NCI-H1417 treated with DMSO at 0.1 percent for 48 hours (cell line): ENCODE measurements around the gene NOTCH1.

Experiments
- DNase-seq: peaks from one replicate; lab custom pipeline; 2025; lab: John Stamatoyannopoulos, UW

NOTCH1 gene

DNA sequence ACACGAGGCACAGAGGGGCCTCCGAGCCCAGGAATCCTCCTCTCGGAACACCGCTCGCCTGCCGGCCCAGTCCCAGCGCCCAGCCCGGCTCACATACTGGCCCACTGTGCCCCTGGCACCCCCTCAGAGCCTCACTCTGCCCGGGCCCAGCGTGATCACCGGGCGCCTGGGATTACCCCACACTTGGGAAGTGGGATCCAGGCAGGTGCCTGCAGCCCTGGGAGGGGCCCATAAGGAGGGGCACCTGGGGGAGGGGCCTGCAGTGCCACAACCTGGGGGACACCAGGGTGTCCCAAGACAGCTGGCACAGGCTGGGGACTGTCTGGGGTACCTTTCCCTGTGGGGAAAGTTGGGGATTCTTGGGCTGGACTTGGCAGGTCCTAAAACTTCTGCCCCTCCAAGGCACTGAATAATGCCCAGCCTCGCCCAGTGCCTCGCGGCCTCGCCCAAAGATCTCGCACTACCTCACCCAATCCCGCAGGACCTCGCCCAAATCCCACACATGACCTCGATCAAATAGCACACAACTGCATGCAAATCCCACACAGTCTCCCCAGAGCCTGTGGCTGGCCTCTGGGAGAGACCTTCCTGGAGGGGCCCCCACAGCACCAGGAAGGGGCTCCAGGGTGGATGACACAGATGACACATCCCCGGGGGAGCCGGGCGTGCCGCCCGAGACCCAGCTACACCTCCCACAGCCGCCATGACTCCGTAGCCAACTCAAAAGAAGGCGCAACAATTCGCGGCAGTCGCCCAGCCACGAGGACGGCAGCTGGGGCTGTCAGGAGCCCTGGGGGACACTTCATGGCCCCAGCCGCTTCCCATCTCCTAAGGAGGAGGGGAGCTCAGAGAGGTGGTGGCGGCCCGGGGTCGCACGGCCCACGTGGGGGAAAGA, 13.7 kb downstream of the NOTCH1 start:
- no peak for DNase-seq

DNA sequence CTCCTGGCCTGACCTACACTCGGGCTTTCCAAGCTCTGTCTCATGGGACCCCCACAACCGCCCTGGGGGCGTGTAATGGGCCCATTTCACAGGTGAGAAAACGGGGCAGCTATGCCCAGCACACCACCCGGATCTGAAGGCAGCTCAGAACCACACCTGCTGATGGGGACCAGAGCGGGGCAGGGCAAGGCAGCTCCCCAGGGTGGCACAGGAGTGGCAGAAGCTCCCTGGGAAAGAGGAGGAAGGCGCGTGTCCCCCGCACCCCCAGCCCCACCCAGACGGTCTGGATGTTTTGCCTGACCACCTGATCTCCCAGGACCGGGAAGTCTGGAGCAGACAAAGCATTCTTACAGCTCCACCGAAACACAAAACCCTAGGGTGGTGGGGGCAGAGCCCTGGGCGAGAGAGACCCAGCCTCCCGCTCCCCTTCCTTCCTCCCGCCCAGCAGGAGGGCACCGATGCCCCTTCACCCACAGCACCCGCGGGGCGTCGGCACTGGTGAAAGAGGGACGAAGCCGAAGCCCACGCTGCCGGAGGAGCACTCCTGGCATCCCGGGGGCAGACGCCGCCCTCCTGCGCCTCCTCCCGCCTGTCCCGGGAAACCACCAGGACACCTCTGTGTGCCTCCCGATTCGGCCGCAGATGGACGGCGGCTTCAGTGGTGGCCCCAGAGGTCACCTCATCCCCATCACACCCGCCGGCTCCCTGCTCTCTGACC, 14.5 kb downstream of the NOTCH1 start:
- DNase-seq = no peak

DNA sequence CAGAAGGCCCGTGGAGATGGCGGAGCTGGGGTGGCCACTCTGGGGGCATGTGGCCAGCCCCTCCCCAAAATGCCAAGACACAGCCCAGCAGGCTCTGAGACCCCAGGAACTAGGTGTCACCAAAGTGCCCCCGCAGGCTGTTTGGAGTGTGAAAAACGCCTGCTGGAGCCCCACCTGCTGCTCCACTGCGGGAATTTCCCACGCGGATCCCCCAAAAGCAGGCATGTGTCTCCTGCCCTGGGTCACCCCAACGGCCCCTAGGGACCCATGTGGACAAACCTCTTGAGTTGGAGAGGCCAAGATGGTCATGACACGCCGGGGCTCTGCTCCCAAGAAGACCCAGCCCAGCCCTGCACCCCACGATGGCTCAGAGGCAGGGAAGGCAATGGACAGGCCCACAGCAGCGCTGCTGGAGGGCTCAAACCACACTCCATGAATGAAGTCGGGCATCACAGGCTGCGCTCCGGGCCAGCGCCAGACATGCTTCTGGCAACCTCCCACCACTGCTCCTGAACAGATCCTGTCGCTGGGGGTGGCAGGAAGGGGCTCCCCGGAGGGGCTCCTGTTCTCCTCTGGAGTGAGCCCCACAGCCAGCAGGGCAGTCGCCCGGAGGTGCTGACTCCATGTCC, 15.3 kb downstream of the NOTCH1 start:
- no peak for DNase-seq

DNA sequence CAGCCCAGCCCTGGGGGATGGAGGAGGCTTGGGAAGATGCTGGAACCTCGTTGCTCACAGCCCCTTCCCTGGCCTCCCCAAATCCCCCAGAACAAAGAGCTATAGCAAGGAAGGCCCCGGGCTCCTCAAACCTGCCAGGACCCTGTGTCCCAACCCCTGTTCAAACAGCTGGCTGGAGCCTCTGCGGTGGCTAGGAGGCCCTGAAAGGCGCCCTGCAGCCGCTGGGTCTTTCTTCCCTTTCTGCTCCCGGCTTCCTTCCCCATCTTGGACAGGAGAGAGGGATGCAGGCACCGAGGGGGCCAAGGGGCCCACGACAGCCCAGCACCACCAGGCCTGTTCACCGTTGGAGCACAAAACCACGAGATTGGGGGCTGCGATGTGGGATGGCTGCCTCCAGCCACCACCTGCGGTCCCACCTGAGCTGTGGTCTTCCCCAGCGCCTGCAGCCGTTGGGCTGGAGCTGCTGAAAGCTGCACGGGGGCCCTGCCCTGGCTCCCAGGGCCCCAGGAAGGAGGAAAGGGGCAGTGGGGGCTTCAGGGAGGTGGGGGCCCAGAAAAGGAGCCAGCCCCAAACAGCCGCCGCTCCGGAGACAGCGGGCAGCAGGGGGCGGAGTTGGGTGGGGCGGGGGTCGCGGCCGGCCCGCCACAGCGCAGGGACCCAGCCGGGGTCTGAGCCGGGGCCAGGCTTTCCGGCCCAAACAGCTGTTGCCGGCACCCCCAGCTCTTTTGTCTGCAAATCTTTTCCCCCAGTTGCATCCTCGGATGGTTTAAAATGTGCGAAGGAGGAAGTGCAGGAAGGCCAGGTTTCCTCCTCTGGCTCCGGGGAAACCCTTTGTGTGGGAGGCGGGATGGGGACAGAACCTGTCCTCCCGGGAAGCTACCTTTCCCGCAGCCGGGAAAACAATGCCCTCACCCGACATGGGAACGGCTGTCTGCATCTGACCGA, 16.1 kb downstream of the NOTCH1 start:
- no peak for DNase-seq

DNA sequence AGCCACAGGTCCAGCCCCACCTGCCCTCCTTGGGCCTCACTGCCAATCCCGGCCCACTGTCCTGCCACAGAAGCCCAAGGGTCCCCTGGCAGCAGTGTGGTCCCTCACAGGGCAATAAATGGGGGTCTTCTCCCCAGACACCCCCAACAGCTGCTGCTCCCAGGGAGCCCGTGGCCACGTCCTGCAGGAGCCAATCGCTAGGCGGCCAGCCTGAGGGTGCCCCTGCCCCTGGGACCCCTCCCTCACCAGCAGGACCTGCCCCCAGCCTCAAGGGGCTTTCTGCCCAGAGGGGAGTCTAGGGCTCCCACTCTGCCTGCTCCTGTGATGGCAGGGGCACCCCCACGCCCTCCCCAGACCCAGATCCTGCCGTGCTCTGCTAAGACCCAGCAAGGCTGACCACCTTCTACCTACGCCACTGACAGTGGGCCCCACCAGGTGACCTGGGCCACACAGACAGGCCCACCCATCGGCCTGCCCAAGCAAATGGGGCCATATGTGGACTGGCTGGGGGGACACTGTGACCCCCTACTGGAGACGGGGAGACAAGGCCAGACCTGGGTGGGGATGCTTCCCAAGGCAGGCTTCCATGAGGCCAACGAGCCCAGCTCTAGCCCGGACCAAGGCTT, 17.0 kb downstream of the NOTCH1 start:
- DNase-seq = no peak

DNA sequence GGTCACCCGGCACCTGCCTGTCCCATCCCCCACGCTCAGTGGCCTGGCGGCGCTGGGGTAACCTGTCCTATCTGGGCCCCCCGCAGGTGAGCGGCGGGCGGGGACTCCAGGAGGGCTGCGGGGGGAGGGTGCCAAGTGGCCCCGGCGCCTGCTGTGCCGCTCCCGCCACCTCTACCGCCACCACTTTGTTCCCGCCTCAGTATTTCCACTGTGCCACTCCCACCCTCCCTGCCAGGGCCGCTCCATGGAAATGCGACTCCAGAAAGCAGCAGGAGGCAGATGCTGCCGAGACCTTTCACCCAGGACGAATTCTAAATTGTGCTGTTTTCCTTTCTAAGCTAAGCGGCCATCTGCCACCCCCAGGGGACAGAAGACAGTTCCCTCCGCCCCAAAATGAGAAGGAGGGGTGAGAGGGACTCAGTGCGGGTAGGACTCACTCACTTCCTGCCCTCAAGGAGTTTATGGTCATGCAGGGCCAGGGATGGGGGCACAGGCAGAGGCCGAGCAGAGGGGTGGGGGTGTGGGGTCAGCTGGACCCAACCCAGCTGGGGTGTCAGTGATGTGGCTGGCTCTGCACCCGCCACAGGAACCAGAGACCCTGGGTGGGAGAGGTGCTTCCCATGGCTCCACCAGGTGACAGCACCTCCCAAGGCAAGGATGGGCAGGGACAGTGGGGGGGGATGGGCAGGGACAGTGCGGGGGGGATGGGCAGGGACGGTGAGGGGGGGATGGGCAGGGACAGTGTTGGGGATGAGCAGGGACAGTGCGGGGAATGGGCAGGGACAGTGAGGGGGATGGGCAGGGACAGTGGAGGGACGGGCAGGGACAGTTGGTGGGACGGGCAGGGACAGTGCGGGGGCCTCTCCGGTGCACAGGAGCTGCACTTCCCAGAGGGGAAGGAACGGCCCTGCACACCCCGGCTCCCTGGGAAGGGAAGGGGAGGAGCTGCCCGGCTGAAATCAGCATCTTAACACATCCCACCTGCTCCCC, 17.8 kb downstream of the NOTCH1 start:
- DNase-seq = peak; percentile 71

DNA sequence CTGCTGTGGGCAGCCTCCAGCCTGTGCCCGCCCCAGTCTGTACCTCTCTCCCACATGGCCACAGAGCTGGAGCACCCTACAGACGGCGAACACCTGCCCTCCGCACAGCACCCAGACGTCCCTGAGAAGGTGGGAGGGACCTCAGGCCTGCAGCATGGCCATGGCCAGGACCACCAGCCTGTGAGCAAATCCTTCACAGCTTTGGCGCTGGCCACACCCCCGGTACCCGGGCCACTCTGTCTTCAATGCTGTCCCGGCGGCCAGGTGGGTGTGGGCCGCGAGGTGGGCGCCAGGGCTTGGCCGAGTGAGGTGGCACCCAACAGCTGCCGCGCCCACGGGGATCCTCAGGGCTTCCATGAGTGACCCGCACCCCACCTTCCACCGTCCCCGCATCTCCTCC, 18.7 kb downstream of the NOTCH1 start:
- no peak for DNase-seq

DNA sequence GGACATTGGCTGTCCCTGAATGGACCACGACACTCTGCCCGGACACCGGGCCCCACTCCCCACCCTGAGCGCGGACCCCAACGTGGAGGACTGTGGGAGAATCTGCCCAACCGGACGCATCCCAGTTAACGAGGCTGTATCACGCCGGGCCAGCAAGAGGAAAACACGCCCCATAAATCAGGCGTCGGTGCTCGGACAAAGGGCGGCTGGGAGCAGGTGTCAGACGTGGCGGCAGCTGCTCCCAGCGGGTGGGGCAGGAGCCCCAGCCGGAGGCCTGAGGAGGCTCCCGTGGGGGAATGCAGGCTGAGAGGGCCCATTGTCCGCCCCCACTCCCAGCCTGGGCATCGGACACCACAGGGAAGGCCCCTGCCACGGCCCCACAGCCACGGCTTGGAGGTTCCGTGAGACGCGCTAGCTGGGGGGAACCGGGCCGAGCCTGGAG, 19.2 kb downstream of the NOTCH1 start:
- peak; percentile 70 for DNase-seq

DNA sequence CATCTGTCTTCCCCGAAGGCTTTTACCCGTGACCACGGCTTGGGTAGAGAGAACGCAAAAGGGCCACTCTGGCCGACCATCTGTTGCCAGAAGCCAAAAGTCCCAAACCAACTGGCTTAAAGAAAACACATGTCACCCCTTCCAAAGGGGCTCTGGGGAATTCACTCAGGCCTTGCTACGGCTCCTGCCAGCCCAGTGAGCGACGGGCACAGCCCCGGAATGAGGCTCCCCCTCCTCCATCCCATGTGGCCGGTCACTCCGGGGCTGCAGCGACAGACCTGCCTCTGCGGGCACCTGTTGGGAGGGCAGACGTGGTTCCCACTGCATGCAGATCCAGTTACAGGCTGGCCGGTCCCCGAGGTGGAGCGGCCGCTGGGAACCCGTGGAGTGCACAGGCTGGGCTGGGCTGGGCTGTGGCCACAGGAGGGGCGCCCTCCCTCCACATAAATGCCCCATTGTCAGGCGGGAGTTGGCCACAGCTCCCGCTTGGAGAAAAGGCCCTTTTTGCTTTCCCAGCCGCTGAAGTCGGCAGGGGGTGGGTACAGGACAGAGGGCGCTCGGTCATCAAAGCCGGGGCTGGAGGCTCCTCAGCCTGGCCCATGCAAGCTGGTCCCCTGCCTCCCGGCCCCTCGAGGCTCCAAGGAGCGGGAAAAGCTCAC, 19.9 kb downstream of the NOTCH1 start:
- DNase-seq = no peak

DNA sequence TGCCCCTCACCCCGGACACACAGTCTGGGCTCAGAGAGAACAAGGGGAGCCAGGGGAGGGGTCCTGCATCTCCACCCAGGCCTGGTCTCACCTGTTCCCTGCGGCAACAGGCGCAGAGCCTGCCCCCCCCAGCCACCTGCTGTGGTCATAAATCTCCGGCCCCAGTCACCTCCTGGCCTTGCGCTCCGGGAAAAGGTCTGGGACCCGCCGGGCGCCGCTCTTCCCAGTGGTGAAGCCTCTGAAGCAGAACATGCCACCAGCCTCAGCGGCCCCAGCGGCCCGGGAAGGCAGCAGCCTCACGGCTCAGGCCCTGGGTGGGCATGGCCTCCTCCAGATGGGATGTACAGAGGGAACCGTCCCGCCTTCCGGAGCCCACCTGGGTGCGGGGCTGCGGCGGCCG, 20.6 kb downstream of the NOTCH1 start:
- no peak for DNase-seq

DNA sequence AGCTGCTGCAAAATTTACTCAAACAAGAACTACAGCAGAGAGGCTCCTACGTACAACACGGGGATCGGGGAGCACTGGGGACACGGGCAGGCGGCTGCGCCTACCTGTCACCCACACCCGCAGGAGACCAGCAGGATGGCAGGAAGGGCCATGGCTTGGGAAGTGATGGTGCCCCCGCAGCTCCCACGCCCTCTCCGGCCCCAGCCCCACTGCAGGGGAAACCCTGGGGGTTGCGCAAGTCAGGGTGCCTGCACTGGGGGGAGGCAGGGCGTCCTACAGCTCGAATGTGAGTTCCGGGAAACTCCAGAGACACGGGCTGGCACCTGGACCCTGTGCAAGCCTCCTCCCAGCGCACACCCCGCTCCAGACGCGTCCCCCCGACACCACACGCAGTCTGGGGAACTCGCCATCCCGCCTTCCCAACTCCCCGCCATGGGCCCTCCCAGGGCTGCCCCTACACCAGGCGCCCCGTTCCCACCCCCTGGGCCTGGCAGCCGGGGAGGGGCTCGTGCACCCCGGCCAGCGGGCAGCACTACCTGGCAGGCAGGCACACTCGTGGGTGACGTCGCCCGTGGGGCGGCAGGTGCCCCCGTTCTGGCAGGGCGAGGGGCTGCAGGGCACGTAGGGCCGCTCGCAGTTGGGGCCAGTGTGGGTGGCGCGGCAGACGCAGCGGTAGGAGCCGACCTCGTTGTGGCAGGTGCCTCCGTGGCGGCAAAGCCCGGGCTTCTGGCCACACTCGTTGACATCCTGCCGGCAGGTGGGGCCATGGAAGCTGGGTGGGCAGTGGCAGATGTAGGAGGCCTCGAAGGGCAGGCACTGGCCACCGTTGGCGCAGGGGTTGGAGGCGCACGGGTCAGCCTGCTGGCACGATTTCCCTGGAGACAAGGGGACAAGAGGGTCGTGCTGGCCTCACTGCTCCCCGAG, 23.3 kb downstream of the NOTCH1 start:
- no peak for DNase-seq

DNA sequence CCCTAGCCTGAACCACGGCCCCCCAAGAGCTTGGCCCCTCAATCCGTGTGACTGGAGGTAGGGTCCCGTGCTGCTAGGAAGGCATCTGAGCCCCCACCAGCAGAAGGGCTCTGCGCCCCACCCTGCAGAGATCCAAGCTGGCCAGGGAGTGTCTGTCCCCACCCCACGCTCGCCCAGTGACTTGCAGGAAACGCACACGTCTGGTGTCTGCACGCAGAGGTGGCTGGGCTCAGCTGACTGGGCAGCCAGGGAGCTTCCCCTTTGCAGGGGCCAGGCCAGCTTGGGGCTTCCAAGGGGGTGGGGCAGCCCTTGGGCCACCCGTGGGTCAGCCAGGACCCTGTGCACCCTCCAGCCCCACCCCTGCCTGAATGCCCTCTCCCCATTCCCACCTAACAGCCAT, 24.3 kb downstream of the NOTCH1 start:
- DNase-seq = no peak

DNA sequence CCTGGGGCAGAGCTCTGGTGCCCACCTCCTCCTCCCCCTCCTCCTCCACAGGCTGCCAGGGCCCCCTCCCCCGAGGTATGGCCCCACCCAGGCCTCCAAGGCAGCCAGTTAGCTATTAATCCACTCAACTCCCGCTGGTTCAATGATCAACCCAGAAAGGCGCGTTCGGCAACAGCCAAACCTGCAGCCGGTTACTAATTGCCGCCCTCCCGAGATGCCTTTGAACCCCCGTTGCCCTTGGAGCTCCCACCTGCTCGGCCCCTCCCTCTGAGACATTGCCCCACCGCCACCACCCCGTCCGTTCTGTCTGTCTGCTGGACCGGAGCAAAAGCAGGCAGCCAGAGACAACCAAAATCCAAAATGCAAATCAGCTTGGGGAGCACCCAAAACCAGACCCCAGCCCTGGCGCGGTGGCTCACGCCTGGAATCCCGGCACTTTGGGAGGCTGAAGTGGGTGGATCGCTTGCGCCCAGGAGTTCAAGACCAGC, 25.8 kb downstream of the NOTCH1 start:
- no peak for DNase-seq

DNA sequence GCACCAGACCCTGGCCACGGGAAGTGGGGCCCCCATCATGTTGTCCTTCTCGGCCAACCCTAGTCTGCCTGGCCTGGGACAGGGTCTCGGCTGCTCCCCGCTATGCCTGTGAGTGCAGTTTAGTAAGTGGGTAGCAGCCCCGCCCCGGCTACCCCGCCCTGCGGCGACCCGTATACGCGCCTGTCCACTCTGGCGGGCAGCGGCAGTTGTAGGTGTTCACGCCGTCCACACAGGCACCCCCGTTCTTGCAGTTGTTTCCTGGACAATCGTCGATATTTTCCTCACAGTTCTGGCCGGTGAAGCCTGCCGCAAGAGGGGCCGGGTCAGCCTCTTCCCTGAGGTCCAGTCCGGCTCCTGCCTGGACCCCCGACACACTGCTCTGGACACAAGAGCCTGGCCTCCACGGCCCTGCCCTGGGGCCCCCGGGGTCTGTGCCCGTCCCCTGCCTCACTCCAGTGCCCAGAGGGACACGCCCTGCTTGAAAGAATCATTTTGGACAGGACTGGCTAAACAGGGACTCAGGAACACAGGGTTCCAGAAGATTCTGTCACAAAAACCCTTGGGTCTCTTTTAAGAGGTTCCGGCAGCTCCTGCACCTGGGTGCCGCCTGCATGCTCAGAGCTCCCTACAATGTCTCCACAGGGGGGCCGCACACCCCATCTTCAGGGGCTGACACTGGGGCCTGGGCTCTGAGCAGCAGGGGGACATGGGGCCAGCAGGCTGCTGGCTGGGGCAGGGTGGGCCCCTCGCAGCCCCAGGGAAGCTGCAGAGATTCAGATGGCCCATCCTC, 26.4 kb downstream of the NOTCH1 start:
- DNase-seq = no peak

DNA sequence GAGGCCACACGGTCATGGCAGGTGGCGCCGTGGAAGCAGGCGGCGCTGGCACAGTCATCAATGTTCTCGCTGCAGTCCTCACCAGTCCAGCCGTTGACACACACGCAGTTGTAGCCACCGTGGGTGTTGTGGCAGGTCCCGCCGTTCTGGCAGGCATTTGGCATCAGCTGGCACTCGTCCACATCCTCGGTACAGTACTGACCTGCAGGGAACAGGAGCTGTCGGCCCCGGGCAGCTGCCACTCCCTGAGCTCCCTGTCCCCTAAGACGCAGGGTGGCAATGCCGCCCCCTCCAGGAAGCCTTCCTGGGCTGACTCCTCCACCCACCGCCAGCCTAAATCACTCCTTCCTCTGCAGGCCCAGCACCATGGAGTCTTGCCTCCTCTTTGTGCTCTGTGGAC, 27.2 kb downstream of the NOTCH1 start:
- DNase-seq = no peak

DNA sequence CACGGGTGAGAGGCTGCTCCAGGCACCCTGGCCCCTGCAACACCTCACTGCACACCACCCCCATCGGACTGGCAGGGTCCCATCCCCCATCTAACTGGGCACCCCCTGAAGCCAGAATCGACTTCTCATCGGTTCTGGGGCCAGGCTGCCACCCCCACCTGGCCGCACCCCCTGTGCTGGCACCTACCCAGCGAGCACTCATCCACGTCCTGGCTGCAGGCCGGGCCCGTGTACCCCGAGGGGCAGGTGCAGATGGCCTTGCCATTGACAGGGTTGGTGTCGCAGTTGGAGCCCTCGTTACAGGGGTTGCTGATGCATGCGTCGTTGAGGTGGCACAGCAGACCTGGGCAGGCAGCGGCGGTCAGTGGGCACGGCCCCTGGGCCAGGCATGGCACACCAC, 27.9 kb downstream of the NOTCH1 start:
- DNase-seq = no peak

DNA sequence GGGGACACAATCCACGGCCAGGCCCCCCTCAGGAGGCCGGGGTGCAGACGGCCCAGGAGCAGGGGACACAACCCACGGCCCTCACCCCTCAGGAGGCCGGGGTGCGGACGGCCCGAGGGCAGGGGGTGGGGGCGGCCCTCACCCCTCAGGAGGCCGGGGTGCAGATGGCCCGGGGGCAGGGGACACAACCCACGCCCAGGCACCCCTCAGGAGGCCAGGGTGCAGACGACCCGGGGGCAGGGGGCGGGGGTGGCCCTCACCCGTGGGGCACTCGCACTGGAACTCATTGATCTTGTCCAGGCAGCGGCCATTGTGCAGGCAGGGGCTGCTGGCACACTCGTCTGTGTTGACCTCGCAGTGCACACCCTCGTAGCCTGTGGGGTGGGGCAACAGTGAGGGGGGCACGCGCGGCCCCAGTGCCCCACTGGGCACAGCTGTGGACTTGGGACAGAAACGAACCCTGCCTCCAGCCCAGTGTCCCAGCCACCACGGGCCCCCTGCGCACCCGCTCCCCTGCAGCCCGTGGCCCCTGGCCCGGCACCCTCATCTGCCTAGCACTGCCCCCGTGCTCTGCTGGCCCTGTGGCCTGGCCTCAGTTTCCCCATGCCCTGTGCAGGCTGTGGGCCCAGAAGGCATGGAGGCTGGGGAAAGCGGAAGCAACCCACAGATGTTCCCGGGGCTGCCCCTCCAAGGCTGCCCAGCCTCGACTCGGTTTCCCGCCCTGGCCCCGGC, 28.7 kb downstream of the NOTCH1 start:
- no peak for DNase-seq
